NCI-H187 treated with DMSO at 0.1 percent for 48 hours (cell line): ENCODE results near the gene TMEM26.

Experiments
- DNase-seq: peaks from one replicate; lab custom pipeline; 2025; lab: John Stamatoyannopoulos, UW

TMEM26 gene

GRCh38 chr10:61458031-61458430 is 4.8 kb upstream of the TMEM26 start:
- DNase-seq: no peak

- DNase-seq: no peak
These were observed 3.1 kb upstream of the TMEM26 start for GRCh38 chr10:61456095-61456789.

GRCh38 chr10:61455656-61456055 is 2.5 kb upstream of the TMEM26 start:
- no peak for DNase-seq

- DNase-seq: no peak
These were observed 1.4 kb upstream of the TMEM26 start for GRCh38 chr10:61454541-61454940.

- no peak for DNase-seq
These were observed 980 bp downstream of the TMEM26 start for GRCh38 chr10:61452151-61452651.

- no peak for DNase-seq
These were observed 1.8 kb downstream of the TMEM26 start for GRCh38 chr10:61451357-61451756.

GRCh38 chr10:61448841-61449600 is 4.2 kb downstream of the TMEM26 start:
- no peak for DNase-seq

GRCh38 chr10:61448091-61448490 is 5.1 kb downstream of the TMEM26 start:
- DNase-seq: no peak

- DNase-seq: no peak
These were observed 14.0 kb downstream of the TMEM26 start for GRCh38 chr10:61439058-61439609.

GRCh38 chr10:61438141-61438988 is 14.8 kb downstream of the TMEM26 start:
- no peak for DNase-seq

- DNase-seq: no peak
These were observed 30.0 kb downstream of the TMEM26 start for GRCh38 chr10:61423178-61423577.

GRCh38 chr10:61417661-61418060 is 35.5 kb downstream of the TMEM26 start:
- no peak for DNase-seq

GRCh38 chr10:61415824-61416223 is 37.4 kb downstream of the TMEM26 start:
- DNase-seq: no peak

GRCh38 chr10:61411706-61412105 is 41.5 kb downstream of the TMEM26 start:
- DNase-seq: no peak

- DNase-seq: no peak
These were observed 42.7 kb downstream of the TMEM26 start for GRCh38 chr10:61410353-61411070.

- no peak for DNase-seq
These were observed 44.0 kb downstream of the TMEM26 start for GRCh38 chr10:61409157-61409556.

GRCh38 chr10:61408105-61408504 is 45.1 kb downstream of the TMEM26 start:
- DNase-seq: no peak

GRCh38 chr10:61406736-61407135 is 46.4 kb downstream of the TMEM26 start:
- no peak for DNase-seq

- no peak for DNase-seq
These were observed 46.9 kb downstream of the TMEM26 start for GRCh38 chr10:61406242-61406641.

GRCh38 chr10:61404751-61405150 is 48.4 kb downstream of the TMEM26 start:
- no peak for DNase-seq

- DNase-seq: no peak
These were observed 52.7 kb downstream of the TMEM26 start for GRCh38 chr10:61400524-61400923.
